Measurements from ENCODE around the gene CAPN15.

Gene CAPN15

DNA sequence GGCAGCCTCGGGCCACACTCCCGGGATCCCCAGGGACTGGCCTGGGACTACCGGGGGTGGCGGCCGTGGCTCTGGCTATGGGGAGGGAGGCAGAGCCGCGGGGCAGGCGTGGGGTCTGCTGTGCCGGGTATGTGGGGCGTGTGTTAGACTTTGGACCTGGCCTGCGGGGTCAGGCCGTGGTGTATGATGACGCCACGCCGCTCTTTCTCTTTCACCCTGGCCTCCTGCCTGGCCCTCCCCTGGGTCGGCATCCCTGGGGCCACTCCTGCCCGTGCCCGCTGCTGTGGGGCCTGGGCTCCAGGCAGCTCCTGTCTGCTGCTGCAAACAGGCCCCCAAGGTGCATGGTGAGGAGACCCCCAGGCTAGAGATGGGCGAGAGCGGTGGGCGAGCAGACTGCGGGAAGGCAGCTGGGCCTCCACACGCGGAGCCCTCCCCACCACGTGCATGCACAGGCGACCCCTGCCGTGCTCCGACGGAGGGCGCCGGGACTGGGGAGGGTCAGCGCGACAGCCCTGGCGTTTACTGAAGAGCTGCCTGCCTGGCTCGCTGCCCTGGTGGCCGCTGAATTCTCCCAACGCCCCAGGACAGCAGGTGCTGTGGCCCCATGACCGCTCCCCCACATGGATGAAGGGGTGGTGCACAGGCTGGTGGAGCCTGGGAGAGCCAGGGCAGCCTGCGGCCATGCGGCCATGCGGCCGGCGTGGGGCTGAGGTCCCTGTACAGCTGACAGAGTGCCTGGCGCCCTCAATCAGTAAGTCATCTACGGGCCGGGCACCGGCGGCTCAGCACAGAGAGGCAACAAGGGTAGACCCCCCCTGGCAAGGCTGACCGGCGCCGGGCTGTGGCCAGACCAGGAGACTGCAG, 16.0 kb downstream of the CAPN15 start:
- DNase-seq (ENCODE audit: low read depth in 2 of 3, low spot score in 1 of 3), result no peak

DNA sequence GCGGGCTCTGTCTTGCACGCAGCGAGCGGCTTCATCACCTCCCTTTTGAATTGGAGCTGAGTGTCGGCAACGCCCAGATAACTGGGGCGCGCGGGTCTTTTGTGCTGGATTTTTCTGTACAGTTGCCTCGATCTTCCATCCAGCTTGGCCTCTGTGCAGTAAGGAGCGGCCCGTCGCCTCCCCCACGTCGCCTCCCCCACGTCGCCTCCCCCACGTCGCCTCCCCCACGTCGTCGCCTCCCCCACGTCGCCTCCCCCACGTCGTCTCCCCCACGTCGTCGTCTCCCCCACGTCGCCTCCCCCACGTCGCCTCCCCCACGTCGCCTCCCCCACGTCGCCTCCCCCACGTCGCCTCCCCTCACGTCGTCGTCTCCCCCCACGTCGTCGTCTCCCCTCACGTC, 17.0 kb downstream of the CAPN15 start:
- no peak for DNase-seq (ENCODE audit: low read depth in 2 of 3, low spot score in 1 of 3)

- DNase-seq (ENCODE audit: low read depth in 2 of 3, low spot score in 1 of 3), result peak in 1 of 3 donors; percentile 15
Measured at GRCh38 chr16:546909-547770, 19.6 kb downstream of the CAPN15 start.

- DNase-seq (ENCODE audit: low read depth in 2 of 3, low spot score in 1 of 3), result no peak
Measured at GRCh38 chr16:548586-548985, 21.1 kb downstream of the CAPN15 start.

DNA sequence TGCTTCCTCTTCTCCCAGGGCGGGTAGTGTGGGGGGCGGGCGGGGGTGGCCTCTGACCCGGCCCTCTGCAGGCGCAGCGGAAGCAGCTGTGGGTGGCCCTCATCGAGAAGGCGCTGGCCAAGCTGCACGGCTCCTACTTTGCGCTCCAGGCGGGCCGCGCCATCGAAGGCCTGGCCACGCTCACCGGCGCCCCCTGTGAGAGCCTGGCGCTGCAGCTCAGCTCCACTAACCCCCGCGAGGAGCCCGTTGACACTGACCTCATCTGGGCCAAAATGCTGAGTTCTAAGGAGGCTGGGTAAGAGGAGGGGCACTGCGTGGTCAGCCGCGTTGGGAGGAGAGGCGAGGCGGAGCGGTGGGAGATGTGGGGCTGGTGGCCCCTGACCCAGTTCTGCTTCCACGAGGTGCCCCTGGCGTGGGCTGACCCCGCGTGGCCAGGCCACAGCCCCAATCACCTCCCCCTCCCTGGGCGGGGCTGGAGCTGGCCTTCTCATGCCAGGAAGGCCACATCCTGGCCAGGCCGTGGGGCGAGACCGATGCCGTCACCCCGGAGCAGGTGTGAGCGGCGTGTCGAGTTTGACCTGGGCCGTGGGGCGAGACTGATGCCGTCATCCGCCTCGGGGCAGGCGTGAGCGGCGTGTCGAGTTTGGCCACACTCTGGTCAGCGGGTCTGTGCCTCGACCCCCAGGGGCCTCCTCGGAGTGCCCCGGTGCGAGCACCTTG, 22.2 kb downstream of the CAPN15 start:
- no peak for DNase-seq (ENCODE audit: low read depth in 2 of 3, low spot score in 1 of 3)

DNA sequence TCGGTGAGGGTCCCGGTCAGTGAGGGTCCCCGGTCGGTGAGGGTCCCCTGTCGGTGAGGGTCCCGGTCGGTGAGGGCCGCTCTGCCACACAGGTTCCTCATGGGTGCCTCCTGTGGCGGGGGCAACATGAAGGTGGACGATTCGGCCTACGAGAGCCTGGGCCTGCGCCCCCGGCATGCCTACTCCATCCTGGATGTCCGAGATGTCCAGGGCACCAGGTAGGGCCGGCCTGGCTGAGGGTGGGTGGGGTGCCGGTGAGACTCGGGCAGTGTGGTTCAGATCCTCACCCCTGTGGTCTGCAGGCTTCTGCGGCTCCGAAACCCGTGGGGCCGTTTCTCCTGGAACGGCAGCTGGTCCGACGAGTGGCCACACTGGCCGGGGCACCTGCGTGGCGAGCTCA, 23.7 kb downstream of the CAPN15 start:
- DNase-seq (ENCODE audit: low read depth in 2 of 3, low spot score in 1 of 3), result no peak

GRCh38 chr16:552171-552570, 24.7 kb downstream of the CAPN15 start:
- DNase-seq (ENCODE audit: low read depth in 2 of 3, low spot score in 1 of 3), result no peak

DNA sequence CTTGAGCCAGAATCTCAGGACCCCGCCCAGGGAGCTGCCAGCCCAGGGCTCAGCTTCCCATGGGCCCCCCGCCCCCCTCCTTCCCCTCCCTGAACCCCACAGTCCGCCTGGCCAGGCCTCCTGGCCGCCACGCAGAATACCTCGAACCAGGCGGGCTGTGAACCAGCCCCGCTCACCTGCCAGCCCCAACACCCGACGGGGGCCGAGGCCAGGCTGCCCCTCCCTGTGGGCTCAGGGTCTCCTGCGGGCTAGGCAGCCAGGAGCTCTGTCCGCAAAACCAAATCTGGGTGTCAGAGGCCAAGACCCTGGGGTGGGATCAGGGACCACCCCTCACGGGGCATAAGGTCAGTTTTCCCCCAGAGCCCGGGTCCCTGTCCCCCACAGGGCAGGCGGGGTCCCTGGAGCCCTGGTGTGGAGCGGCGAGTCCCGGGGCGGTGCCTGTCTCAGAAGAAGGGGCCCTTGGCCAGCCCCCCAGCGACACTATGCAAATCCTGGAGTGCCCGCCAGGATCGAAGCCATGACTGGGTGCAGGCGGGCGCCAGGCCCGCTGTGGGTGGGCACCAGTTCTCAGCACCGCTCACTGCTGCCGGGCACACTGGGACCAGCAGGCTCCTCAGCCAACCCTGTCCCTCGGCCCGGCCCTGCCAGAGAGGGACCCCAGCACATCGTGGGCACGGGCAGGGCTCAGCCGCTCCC, 26.2 kb downstream of the CAPN15 start:
- no peak for DNase-seq (ENCODE audit: low read depth in 2 of 3, low spot score in 1 of 3)

DNA sequence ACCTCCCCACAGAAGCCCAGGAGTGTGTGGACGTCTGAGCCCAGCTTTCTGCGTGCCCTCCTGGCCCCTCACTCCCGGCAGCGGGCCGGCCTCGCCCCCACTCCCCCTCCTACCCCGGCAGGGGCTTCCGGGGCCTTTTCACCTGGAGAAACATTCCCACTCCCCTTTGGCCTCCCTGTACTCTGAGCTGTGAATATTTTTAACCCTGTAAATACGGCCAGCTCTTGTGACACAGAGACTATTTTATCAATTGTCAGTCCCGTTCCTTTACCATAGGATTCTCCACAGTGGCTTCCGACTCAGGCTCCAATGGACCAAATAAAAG, 26.7 kb downstream of the CAPN15 start:
- DNase-seq (ENCODE audit: low read depth in 2 of 3, low spot score in 1 of 3), result no peak

GRCh38 chr16:554640-555365, 27.3 kb downstream of the CAPN15 start:
- DNase-seq (ENCODE audit: low read depth in 2 of 3, low spot score in 1 of 3), result no peak

- no peak for DNase-seq (ENCODE audit: low read depth in 2 of 3, low spot score in 1 of 3)
Measured at GRCh38 chr16:555528-556473, 28.3 kb downstream of the CAPN15 start.

- DNase-seq (ENCODE audit: low read depth in 2 of 3, low spot score in 1 of 3), result no peak
Measured at GRCh38 chr16:556474-557173, 29.1 kb downstream of the CAPN15 start.

GRCh38 chr16:557463-558297, 30.2 kb downstream of the CAPN15 start:
- no peak for DNase-seq (ENCODE audit: low read depth in 2 of 3, low spot score in 1 of 3)

DNA sequence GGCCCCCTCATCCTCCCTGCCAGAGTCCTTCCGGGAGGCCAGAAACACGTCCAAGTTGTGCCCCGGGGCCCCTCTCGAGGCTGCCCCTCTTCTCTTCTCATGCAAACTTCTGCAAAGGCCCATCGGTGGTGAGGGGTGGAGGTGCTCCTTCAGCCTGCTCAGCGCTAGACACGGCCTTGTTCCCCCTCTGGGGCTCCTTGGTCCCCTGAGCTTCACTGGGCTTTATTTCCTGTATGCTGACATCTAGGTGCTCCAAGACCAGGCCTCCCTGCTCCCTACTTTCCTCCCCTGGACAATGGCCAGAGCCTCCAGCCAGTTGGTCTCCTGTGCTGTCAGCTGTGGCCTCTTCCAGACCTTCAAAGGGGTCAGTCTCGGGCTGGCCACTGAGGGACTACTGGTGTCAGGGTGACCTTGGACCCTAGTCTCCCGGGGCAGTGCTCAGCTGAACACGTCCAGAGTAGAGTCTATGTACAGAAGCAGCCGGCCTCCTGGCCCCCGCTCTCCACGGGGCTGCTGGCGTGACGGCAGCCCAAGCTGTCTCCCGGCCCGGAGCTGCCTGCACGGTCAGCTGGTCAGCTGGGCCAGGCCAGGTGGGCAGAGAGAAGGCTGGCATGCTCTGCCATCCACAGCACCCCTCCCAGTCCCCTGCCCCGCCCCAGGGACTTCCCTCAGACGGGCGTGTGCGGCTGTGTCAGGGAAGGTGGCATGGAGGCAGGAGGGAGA, 30.9 kb downstream of the CAPN15 start:
- no peak for DNase-seq (ENCODE audit: low read depth in 2 of 3, low spot score in 1 of 3)

- no peak for DNase-seq (ENCODE audit: low read depth in 2 of 3, low spot score in 1 of 3)
Measured at GRCh38 chr16:559021-559380, 31.5 kb downstream of the CAPN15 start.

DNA sequence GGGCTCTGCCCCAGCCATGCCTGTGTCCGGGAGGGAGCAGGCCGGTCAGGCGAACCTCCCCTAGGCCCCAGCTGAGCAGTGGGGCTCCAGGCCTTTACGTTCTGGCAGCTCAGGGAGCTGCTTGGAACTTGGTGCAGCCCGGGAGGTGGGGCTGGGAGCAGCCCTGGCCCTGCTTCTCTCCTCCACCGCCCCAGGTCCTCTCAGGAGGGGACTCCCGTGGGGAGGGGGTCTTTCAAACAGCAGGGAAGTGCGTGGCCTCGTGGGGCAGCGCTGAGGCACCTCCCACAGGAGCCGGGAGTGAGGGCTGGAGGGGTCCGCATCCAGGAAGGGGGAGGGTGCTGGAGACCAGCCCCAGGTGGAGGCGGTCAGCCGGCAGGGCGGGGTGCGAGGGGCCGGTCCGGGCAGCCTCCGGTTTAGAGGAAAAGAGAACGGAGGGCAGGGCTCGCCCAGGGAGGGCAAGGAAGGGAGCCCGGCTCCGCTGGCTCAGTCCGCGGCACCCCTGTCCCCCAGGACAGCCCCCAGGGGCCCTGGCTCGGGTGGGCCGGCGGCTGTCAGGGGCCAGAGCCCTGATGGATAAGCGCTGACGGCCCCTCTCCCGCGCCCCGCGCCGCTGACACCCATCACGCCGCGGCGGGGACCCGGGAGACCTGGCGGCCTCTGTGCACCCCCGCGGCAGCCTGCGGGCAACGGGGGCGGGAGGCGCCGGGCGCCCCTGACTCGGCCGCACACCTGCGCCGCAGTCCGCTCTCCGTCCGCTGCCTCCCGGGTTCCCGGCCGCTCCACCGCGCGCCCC, 32.1 kb downstream of the CAPN15 start:
- DNase-seq (ENCODE audit: low read depth in 2 of 3, low spot score in 1 of 3), result no peak
